Mesothelial cell of epicardium (in vitro differentiated cells): ENCODE measurements around the gene ITGB4. TPM values are rescaled to one million over a fixed set of nuclear protein-coding genes. Genes with fewer than 3 reads are reported as not detected.

Source experiments
- DNase-seq, 2 experiments: peaks; one replicate each; pipeline ENCODE4 v3.0.0; 2021; ENCODE audit warnings: low spot score in 2 of 2; ENCODE audit not compliant: unreplicated experiment in 2 of 2
- H3K27ac Mint-ChIP-seq: 2 replicates; pipeline ENCODE4 v1.8.0; 2021; ENCODE audit warnings: mixed read lengths
- H3K27me3 Mint-ChIP-seq: 2 replicates; pipeline ENCODE4 v1.8.0; 2021; ENCODE audit warnings: low read depth, mixed read lengths
- H3K36me3 Mint-ChIP-seq: 2 replicates; pipeline ENCODE4 v1.8.0; 2021; ENCODE audit warnings: mixed read lengths
- H3K4me1 Mint-ChIP-seq: 2 replicates; pipeline ENCODE4 v1.8.0; 2021; ENCODE audit warnings: mixed read lengths
- H3K4me3 Mint-ChIP-seq: 2 replicates; pipeline ENCODE4 v1.8.0; 2021; ENCODE audit warnings: mild to moderate bottlenecking, moderate library complexity, mixed read lengths
- H3K9me3 Mint-ChIP-seq: 2 replicates; pipeline ENCODE4 v1.8.0; 2021; ENCODE audit warnings: mixed read lengths
- total RNA-seq: library from RNA; stranded (reverse); gene quantifications from 3 replicates; pipeline ENCODE4 v1.2.1, GENCODE V29; 2021
- TF ChIP-seq, protein P1 (sequence below): fragments of 200-600 bp; sonication (generic); IDR thresholded peaks from one replicate; pipeline ENCODE4 v1.5.0; 2021; ENCODE audit warnings: antibody characterized with exemption; ENCODE audit not compliant: unreplicated experiment

Gene ITGB4
- 112 to 117 TPM (median 116 TPM) in 3 replicates for total RNA-seq

DNA sequence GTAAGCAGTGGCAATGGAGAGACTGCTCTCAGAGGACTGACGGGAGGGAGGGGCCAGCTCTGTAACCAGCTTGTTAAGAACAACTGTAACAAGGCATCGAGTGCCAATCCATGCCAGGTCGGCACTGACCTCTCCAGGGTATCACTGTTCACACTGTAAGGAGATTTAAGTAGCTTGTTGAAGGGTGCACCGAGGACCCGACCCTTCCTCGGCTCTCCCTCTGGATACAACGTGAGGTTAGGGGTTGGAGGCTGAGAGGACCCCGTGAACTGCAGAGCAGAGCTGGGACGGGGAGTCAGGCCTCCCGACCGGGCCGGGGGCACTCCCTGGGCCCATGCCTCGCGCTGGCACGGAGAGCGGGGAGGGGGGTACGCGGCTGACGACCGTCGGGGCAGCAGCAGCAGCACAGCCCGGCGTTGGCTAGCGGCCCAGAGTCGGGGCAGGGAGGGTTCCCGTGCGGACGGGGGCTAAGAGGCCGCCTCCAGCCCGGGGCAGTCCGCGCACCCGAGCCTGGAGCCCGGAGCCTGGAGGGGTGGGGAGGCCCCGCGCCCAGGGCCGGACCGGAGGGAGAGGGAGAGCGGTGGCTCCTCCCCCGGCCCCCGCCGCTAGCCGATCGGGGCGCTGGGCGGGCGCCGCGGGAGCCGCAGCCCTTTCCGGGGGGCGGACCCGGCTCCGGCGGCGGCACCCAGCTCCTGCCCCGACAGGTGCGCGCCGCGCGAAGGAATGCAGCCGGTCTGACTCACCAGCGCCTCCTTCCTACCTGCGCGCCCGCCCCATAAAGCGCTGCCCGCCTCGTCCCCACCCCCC is at the start of gene ITGB4:
Gene ITGB4 (plus strand): TSS at position 804 of the 807 bp plus-strand sequence. CDS start 3,245 bp downstream, outside the sequence.
- TF ChIP-seq, protein P1, sequence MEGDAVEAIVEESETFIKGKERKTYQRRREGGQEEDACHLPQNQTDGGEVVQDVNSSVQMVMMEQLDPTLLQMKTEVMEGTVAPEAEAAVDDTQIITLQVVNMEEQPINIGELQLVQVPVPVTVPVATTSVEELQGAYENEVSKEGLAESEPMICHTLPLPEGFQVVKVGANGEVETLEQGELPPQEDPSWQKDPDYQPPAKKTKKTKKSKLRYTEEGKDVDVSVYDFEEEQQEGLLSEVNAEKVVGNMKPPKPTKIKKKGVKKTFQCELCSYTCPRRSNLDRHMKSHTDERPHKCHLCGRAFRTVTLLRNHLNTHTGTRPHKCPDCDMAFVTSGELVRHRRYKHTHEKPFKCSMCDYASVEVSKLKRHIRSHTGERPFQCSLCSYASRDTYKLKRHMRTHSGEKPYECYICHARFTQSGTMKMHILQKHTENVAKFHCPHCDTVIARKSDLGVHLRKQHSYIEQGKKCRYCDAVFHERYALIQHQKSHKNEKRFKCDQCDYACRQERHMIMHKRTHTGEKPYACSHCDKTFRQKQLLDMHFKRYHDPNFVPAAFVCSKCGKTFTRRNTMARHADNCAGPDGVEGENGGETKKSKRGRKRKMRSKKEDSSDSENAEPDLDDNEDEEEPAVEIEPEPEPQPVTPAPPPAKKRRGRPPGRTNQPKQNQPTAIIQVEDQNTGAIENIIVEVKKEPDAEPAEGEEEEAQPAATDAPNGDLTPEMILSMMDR, result no peak
- Mint-ChIP-seq H3K27ac (peak within 1 kb of the TSS; percentile 96), H3K4me1 (peaks cover 15% of the 10 kb centered on the region), H3K9me3 (no peaks in the 10 kb centered on the region), H3K4me3 (peak within 1 kb of the TSS; percentile 76), H3K36me3 (peaks cover 6% of the 10 kb centered on the region), H3K27me3 (peaks cover 46% of the 10 kb centered on the region)
- DNase-seq, result peak; percentile 76 to 81

DNA sequence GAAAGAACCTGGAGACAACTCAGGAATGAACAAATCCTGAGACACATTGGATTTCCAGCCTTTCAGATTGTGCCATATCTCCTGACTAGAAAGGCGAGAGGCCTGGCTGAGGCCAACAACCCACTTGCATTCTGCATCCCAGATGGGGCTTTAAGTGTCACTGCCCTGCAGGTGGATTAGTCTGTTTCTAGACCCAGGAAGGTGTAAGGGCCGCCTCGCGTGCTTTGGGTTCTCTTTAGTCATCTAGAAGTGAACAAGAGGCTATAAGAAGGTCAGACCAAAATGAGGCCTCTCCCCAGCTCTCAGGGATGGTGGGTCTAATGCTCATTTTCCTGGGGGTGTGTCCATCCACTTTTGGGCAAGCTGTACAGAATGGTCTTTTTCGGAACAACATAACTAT is 49.2 kb upstream of the ITGB4 start:
- H3K27ac Mint-ChIP-seq, result no peak overlapping the region
- TF ChIP-seq, protein P1, result no peak
- no peak overlapping the region for H3K4me3 Mint-ChIP-seq
- peaks cover 8% of the 10 kb centered on the region for H3K4me1 Mint-ChIP-seq
- DNase-seq, result no peak
- no peaks in the 10 kb centered on the region for H3K27me3 Mint-ChIP-seq
- H3K9me3 Mint-ChIP-seq, result no peaks in the 10 kb centered on the region
- H3K36me3 Mint-ChIP-seq, result peaks cover 14% of the 10 kb centered on the region

DNA sequence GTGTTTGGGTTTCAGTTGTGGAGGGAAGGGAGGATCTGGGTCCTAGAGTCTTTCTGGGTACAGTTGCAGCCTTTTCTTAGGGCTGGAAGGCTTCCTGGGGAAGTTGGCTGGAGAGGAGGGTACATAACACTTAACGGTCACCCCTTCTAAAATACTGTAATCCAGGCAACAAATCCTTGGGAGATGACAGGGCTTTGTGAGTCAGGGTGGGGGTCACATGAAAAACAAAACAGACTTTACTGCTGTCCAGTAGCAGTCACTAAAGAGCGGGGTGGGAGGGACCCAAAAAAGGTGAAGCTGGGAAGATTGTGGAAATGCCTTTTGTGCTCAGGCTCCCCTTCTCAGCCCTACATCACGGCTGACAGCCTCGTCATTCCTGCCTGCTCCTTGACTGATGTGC is 47.8 kb upstream of the ITGB4 start:
- Mint-ChIP-seq H3K4me1 (peaks cover 5% of the 10 kb centered on the region), H3K4me3 (no peak overlapping the region), H3K9me3 (no peaks in the 10 kb centered on the region), H3K36me3 (peaks cover 16% of the 10 kb centered on the region), H3K27me3 (no peaks in the 10 kb centered on the region), H3K27ac (no peak overlapping the region)
- DNase-seq, result no peak
- TF ChIP-seq, protein P1, result no peak

DNA sequence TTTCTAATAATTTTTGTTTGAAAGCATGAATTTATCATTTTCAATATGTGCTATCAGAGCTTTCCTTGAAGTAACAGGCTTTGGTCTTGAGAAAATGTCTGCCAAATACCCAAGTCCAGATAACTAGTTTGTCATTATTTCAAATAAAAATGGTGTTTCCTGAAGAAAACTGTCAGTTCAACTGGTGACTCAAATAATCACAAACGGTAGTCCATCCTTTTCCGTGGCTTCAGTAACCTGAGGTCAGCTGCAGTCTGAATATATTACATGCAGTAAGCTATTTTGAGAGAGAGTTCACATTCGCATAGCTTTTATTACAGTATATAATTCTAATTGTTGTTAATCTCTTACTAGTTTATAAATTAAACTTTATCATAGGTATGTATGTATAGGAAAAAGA is 44.8 kb upstream of the ITGB4 start:
- TF ChIP-seq, protein P1, result no peak
- Mint-ChIP-seq H3K4me3 (no peak overlapping the region), H3K9me3 (no peaks in the 10 kb centered on the region), H3K27ac (no peak overlapping the region), H3K27me3 (no peaks in the 10 kb centered on the region), H3K36me3 (peaks cover 16% of the 10 kb centered on the region), H3K4me1 (peaks cover 12% of the 10 kb centered on the region)
- DNase-seq, result no peak

DNA sequence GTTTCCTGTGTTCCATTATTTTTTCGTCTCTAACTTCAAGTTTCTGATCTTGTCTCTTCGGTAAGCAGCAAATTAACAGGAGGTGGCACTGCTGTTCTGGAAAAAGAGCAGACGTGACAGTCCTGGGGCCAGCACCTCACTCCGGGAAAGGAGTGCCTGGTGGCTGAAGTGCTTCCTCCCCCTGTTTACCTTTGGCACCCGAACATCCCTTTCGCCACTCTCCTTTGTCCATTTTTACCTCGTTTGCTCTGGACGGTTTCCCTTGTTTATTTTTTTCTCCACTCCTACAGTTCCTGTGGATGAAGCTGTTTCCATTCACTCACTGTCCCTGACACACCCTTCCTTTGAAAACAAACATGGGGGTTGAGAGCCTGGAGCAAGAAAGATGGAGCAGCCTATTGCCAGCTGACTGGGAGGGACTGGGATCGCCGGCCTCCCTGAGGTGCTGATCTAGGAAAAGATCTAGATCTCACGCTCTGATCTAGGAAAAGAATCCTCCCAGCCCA is 41.5 kb upstream of the ITGB4 start:
- peaks cover 29% of the 10 kb centered on the region for H3K4me1 Mint-ChIP-seq
- no peaks in the 10 kb centered on the region for H3K9me3 Mint-ChIP-seq
- no peaks in the 10 kb centered on the region for H3K27me3 Mint-ChIP-seq
- TF ChIP-seq, protein P1, result no peak
- H3K36me3 Mint-ChIP-seq, result peaks cover 17% of the 10 kb centered on the region
- peak overlapping the region; percentile 47 for H3K27ac Mint-ChIP-seq
- H3K4me3 Mint-ChIP-seq, result no peak overlapping the region
- no peak for DNase-seq
